Endodermal cell (in vitro differentiated cells): Measurements from ENCODE around the gene GON4L. TPM values are rescaled to one million over a fixed set of nuclear protein-coding genes. Genes with fewer than 3 reads are reported as not detected.
"Not testable (repeated sequence)": the region's sequence is repeated elsewhere in the genome, so short reads cannot be mapped to it uniquely, and the experiment has no call there.

Source experiments
- DNase-seq: peaks from one replicate; pipeline ENCODE4 v3.0.0-alpha.2; 2017
- H3K27ac ChIP-seq: 2 replicates; pipeline ENCODE4 v1.5.1; 2013; ENCODE audit warnings: mild to moderate bottlenecking, low read depth, low read length, moderate library complexity
- H3K27me3 ChIP-seq: 2 replicates; pipeline ENCODE4 v1.6.1; 2013; ENCODE audit warnings: mild to moderate bottlenecking, low read length, moderate library complexity; ENCODE audit not compliant: insufficient read depth, control insufficient read depth, poor library complexity, severe bottlenecking
- H3K36me3 ChIP-seq: 2 replicates; pipeline ENCODE4 v1.7.0; 2013; ENCODE audit warnings: mild to moderate bottlenecking, low read length, moderate library complexity; ENCODE audit not compliant: control insufficient read depth, insufficient read depth
- H3K4me1 ChIP-seq: one replicate; pipeline ENCODE4 v1.7.0; 2013; ENCODE audit warnings: low read length; ENCODE audit not compliant: control insufficient read depth, insufficient read depth
- H3K4me3 ChIP-seq: 2 replicates; pipeline ENCODE4 v1.5.1; 2013; ENCODE audit warnings: mild to moderate bottlenecking, low read length, moderate library complexity
- H3K9ac ChIP-seq: 2 replicates; pipeline ENCODE4 v1.6.1; 2013; ENCODE audit warnings: mild to moderate bottlenecking, low read length, moderate library complexity; ENCODE audit not compliant: poor library complexity, severe bottlenecking; ENCODE audit errors: extremely low read depth
- H3K9me3 ChIP-seq: 2 replicates; pipeline ENCODE4 v1.6.1; 2013; ENCODE audit warnings: mild to moderate bottlenecking, low read length, moderate library complexity; ENCODE audit not compliant: control insufficient read depth
- H3K27ac Mint-ChIP-seq: 2 replicates; pipeline ENCODE4 v1.8.0; 2020; ENCODE audit warnings: mixed read lengths
- H3K27me3 Mint-ChIP-seq: 2 replicates; pipeline ENCODE4 v1.8.0; 2021; ENCODE audit warnings: mild to moderate bottlenecking, mixed read lengths; ENCODE audit not compliant: insufficient read depth
- H3K36me3 Mint-ChIP-seq: 2 replicates; pipeline ENCODE4 v1.8.0; 2020; ENCODE audit warnings: low read depth, mixed read lengths
- H3K4me1 Mint-ChIP-seq: 2 replicates; pipeline ENCODE4 v1.8.0; 2020; ENCODE audit warnings: mixed read lengths
- H3K4me3 Mint-ChIP-seq: 2 replicates; pipeline ENCODE4 v1.8.0; 2020; ENCODE audit warnings: mild to moderate bottlenecking, moderate library complexity, mixed read lengths
- H3K9me3 Mint-ChIP-seq: 2 replicates; pipeline ENCODE4 v1.8.0; 2020; ENCODE audit warnings: mild to moderate bottlenecking, mixed read lengths
- CTCF ChIP-seq: fragments of 200-600 bp; sonication (generic); conservative IDR thresholded peaks from 2 replicates; pipeline ENCODE4 v1.5.0; 2021; ENCODE audit warnings: antibody characterized with exemption, mild to moderate bottlenecking
- WGBS, 2 experiments: methylation state at CpG; one replicate each; pipeline versions ENCODE4 v1.1.5 to v1.1.7; 2013; ENCODE audit warnings: missing lambda C conversion rate in 2 of 2, mixed read lengths in 1 of 2; ENCODE audit not compliant: insufficient coverage in 1 of 2, insufficient read length in 1 of 2; 5-methylcytosine and 5-hydroxymethylcytosine counted together
- total RNA-seq, 2 donors: library from RNA; stranded (reverse); fragmentation: NEBNext Ultra II Directional in 1 of 2; extraction: Animal tissue kit (Norgen Biotek cat#: 25700) in 1 of 2; gene quantifications; 2 replicates in 1 of 2; 3 replicates in 1 of 2; pipeline ENCODE4 v1.2.1, GENCODE V29; 2021

GON4L gene
- total RNA-seq, 2 donors from 2014 or later, result 62.7 to 64.6 TPM

GRCh38 chr1:155844860-155845421 is 12.1 kb downstream of the GON4L start:
- Mint-ChIP-seq H3K27ac (peak overlapping the region; percentile 35), H3K27me3 (no peaks in the 10 kb centered on the region), H3K36me3 (peaks cover 63% of the 10 kb centered on the region), H3K4me1 (peaks cover 9% of the 10 kb centered on the region), H3K4me3 (no peak overlapping the region), H3K9me3 (no peaks in the 10 kb centered on the region)
- no peaks in the 10 kb centered on the region for H3K9me3 ChIP-seq
- H3K4me1 ChIP-seq, result peaks cover 3% of the 10 kb centered on the region
- TF ChIP-seq CTCF, result no peak
- no peak overlapping the region for H3K4me3 ChIP-seq
- peaks cover 60% of the 10 kb centered on the region for H3K36me3 ChIP-seq
- no peaks in the 10 kb centered on the region for H3K27me3 ChIP-seq
- H3K9ac ChIP-seq, result no peak overlapping the region
- 100% methylated on average over 1 of the region's 1 CpG; no CpG with 5 or more reads in 1 of the 2 experiments for WGBS, 2 experiments
- DNase-seq, result no peak
- no peak overlapping the region for H3K27ac ChIP-seq

GRCh38 chr1:155840386-155840785 is 16.6 kb downstream of the GON4L start:
- Histone ChIP-seq H3K9ac (no peak overlapping the region), H3K36me3 (peaks cover 47% of the 10 kb centered on the region), H3K27me3 (no peaks in the 10 kb centered on the region), H3K4me1 (peaks cover 3% of the 10 kb centered on the region), H3K4me3 (no peak overlapping the region), H3K27ac (no peak overlapping the region), H3K9me3 (no peaks in the 10 kb centered on the region)
- peaks cover 14% of the 10 kb centered on the region for H3K4me1 Mint-ChIP-seq
- no peaks in the 10 kb centered on the region for H3K9me3 Mint-ChIP-seq
- peak overlapping the region; percentile 55 for H3K27ac Mint-ChIP-seq
- TF ChIP-seq CTCF, result no peak
- H3K4me3 Mint-ChIP-seq, result no peak overlapping the region
- H3K27me3 Mint-ChIP-seq, result no peaks in the 10 kb centered on the region
- peak; percentile 25 for DNase-seq
- peaks cover 44% of the 10 kb centered on the region for H3K36me3 Mint-ChIP-seq
- 91 to 98% methylated on average over 5 of the region's 5 CpGs for WGBS, 2 experiments

DNA sequence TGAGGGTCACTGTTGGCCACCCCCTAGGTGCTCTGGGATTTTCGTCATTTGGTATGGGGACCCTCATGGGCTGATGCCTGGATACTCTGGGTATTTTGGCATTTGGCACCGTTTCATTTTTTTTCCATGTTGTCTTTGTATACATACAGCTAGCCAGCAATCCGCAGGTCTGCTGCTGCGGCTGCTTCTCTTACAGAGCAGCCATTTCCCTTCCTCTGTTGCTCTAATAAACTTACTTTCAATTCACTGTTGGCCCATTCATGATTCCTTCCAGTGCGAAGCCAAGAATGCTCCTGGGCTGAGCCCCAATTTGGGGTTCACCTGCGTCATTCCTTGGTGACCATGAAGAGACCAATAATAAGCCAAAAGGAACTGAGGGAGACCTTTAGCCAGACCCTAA is 21.5 kb downstream of the GON4L start:
- peaks cover 40% of the 10 kb centered on the region for H3K36me3 Mint-ChIP-seq
- WGBS, 2 experiments, result 95 to 98% methylated on average over 6 of the region's 6 CpGs
- H3K27me3 Mint-ChIP-seq, result no peaks in the 10 kb centered on the region
- no peak for TF ChIP-seq CTCF
- peaks cover 14% of the 10 kb centered on the region for H3K4me1 Mint-ChIP-seq
- peaks cover 24% of the 10 kb centered on the region for H3K36me3 ChIP-seq
- H3K4me3 Mint-ChIP-seq, result no peak overlapping the region
- no peaks in the 10 kb centered on the region for H3K27me3 ChIP-seq
- H3K9me3 ChIP-seq, result no peaks in the 10 kb centered on the region
- DNase-seq, result no peak
- no peak overlapping the region for H3K27ac ChIP-seq
- no peak overlapping the region for H3K4me3 ChIP-seq
- peaks cover 2% of the 10 kb centered on the region for H3K9me3 Mint-ChIP-seq
- H3K9ac ChIP-seq, result no peak overlapping the region
- H3K4me1 ChIP-seq, result no peaks in the 10 kb centered on the region
- H3K27ac Mint-ChIP-seq, result peak overlapping the region; percentile 74

GRCh38 chr1:155834927-155835399 is 22.1 kb downstream of the GON4L start:
- WGBS, 2 experiments, result 86% methylated on average over 8 of the region's 9 CpGs; no CpG with 5 or more reads in 1 of the 2 experiments
- H3K9me3 ChIP-seq, H3K27ac Mint-ChIP-seq, H3K4me1 Mint-ChIP-seq, H3K9ac ChIP-seq, H3K4me1 ChIP-seq, H3K4me3 Mint-ChIP-seq, H3K4me3 ChIP-seq, H3K27me3 ChIP-seq, H3K27me3 Mint-ChIP-seq, DNase-seq, H3K9me3 Mint-ChIP-seq: not testable (repeated sequence)
- Histone ChIP-seq H3K36me3 (peaks cover 24% of the 10 kb centered on the region), H3K27ac (peak overlapping the region; percentile 83)
- H3K36me3 Mint-ChIP-seq, result peaks cover 40% of the 10 kb centered on the region
